H9 (cell line): ENCODE results near the gene MIPOL1. TPM values are rescaled to one million over a fixed set of nuclear protein-coding genes. Genes with fewer than 3 reads are reported as not detected.

Experiments used
- DNase-seq: peaks from one replicate; pipeline ENCODE4 v3.0.0-alpha.2; 2017
- H2AFZ ChIP-seq: one replicate; pipeline ENCODE4 v1.6.1; 2013; ENCODE audit warnings: mild to moderate bottlenecking, low read length, control low read depth, moderate library complexity
- H2AK5ac ChIP-seq: 2 replicates; pipeline ENCODE4 v1.6.1; 2013; ENCODE audit warnings: low read length, control low read depth, mixed read lengths; ENCODE audit not compliant: insufficient read length
- H2BK120ac ChIP-seq: one replicate; pipeline ENCODE4 v1.6.1; 2013; ENCODE audit warnings: low read depth, mild to moderate bottlenecking, low read length, control low read depth, inconsistent platforms; ENCODE audit not compliant: poor library complexity, severe bottlenecking
- H2BK12ac ChIP-seq: 2 replicates; pipeline ENCODE4 v1.6.1; 2013; ENCODE audit warnings: low read length, control low read depth, mixed read lengths, low read depth; ENCODE audit not compliant: insufficient read length
- H2BK15ac ChIP-seq: 2 replicates; pipeline ENCODE4 v1.6.1; 2013; ENCODE audit warnings: low read depth, low read length, control low read depth
- H2BK20ac ChIP-seq: one replicate; pipeline ENCODE4 v1.6.1; 2013; ENCODE audit warnings: low read depth, mild to moderate bottlenecking, low read length, control low read depth, inconsistent platforms; ENCODE audit not compliant: poor library complexity, severe bottlenecking
- H2BK5ac ChIP-seq: 2 replicates; pipeline ENCODE4 v1.6.1; 2013; ENCODE audit warnings: low read length, control low read depth, mixed read lengths; ENCODE audit not compliant: insufficient read length
- H3K14ac ChIP-seq: 2 replicates; pipeline ENCODE4 v1.6.1; 2013; ENCODE audit warnings: low read length, control low read depth; ENCODE audit not compliant: insufficient read depth
- H3K18ac ChIP-seq: 2 replicates; pipeline ENCODE4 v1.6.1; 2013; ENCODE audit warnings: low read depth, mild to moderate bottlenecking, mixed read lengths, low read length, control low read depth; ENCODE audit not compliant: insufficient read length
- H3K23ac ChIP-seq: 2 replicates; pipeline ENCODE4 v1.6.1; 2013; ENCODE audit warnings: low read length, control low read depth, mixed read lengths, low read depth; ENCODE audit not compliant: insufficient read length
- H3K23me2 ChIP-seq: 2 replicates; pipeline ENCODE4 v1.6.1; 2013; ENCODE audit warnings: low read depth, mild to moderate bottlenecking, mixed read lengths, low read length, control low read depth; ENCODE audit not compliant: insufficient read length, poor library complexity, severe bottlenecking
- H3K27ac ChIP-seq: 2 replicates; pipeline ENCODE4 v1.5.1; 2013; ENCODE audit warnings: low read length, control low read depth, mixed read lengths, low read depth; ENCODE audit not compliant: insufficient read length
- H3K27me3 ChIP-seq: 2 replicates; pipeline ENCODE4 v1.6.1; 2013; ENCODE audit warnings: low read length, control low read depth, inconsistent platforms; ENCODE audit not compliant: insufficient read depth
- H3K4ac ChIP-seq: 2 replicates; pipeline ENCODE4 v1.6.1; 2013; ENCODE audit warnings: low read depth, mild to moderate bottlenecking, control low read depth, inconsistent platforms, low read length, moderate library complexity
- H3K4me1 ChIP-seq: 2 replicates; pipeline ENCODE4 v1.6.1; 2013; ENCODE audit warnings: low read length, control low read depth, inconsistent platforms; ENCODE audit not compliant: insufficient read depth
- H3K4me2 ChIP-seq: 2 replicates; pipeline ENCODE4 v1.6.1; 2013; ENCODE audit warnings: low read length, control low read depth, mixed read lengths; ENCODE audit not compliant: insufficient read length, insufficient read depth
- H3K56ac ChIP-seq: 2 replicates; pipeline ENCODE4 v1.6.1; 2013; ENCODE audit warnings: low read depth, mild to moderate bottlenecking, mixed read lengths, low read length, control low read depth; ENCODE audit not compliant: insufficient read length
- H3K79me1 ChIP-seq: 2 replicates; pipeline ENCODE4 v1.6.1; 2013; ENCODE audit warnings: low read depth, mild to moderate bottlenecking, moderate library complexity, low read length, control low read depth, inconsistent platforms; ENCODE audit not compliant: insufficient read depth, poor library complexity, severe bottlenecking
- H3K79me2 ChIP-seq: 2 replicates; pipeline ENCODE4 v1.6.1; 2013; ENCODE audit warnings: low read length, control low read depth, inconsistent platforms; ENCODE audit not compliant: insufficient read depth
- H3K9ac ChIP-seq: 2 replicates; pipeline ENCODE4 v1.6.1; 2013; ENCODE audit warnings: low read length, control low read depth, mixed read lengths; ENCODE audit not compliant: insufficient read length; ENCODE audit errors: extremely low read depth
- H3K9me3 ChIP-seq: one replicate; pipeline ENCODE4 v1.6.1; 2013; ENCODE audit warnings: low read depth, low read length, inconsistent platforms; ENCODE audit not compliant: control insufficient read depth
- H3T11ph ChIP-seq: one replicate; pipeline ENCODE4 v1.6.1; 2013; ENCODE audit warnings: mild to moderate bottlenecking, low read length, control low read depth, inconsistent platforms
- H4K20me1 ChIP-seq: one replicate; pipeline ENCODE4 v1.6.1; 2013; ENCODE audit not compliant: control insufficient read depth, insufficient read length, insufficient read depth
- H4K5ac ChIP-seq: 2 replicates; pipeline ENCODE4 v1.6.1; 2013; ENCODE audit warnings: low read depth, mild to moderate bottlenecking, mixed read lengths, low read length, control low read depth; ENCODE audit not compliant: insufficient read length
- H4K8ac ChIP-seq: replicated peaks from 2 replicates; pipeline ENCODE4 v1.6.1; 2013; ENCODE audit warnings: low read length, control low read depth, mixed read lengths, low read depth; ENCODE audit not compliant: insufficient read length
- H4K91ac ChIP-seq: 2 replicates; pipeline ENCODE4 v1.6.1; 2013; ENCODE audit warnings: low read depth, mild to moderate bottlenecking, moderate library complexity, mixed read lengths, low read length, control low read depth; ENCODE audit not compliant: insufficient read length
- H3K27ac Mint-ChIP-seq, 3 experiments: 2 replicates in 2 of 3; 3 replicates in 1 of 3; pipeline ENCODE4 v1.8.0; 2020 to 2021; ENCODE audit warnings: mixed read lengths in 3 of 3, mild to moderate bottlenecking in 1 of 3, moderate library complexity in 1 of 3
- H3K27me3 Mint-ChIP-seq: 2 replicates; pipeline ENCODE4 v1.8.0; 2021; ENCODE audit warnings: low read depth, mild to moderate bottlenecking, moderate library complexity, mixed read lengths
- H3K36me3 Mint-ChIP-seq, 3 experiments: 2 replicates in 2 of 3; 3 replicates in 1 of 3; pipeline ENCODE4 v1.8.0; 2020 to 2021; ENCODE audit warnings: low read depth in 3 of 3, mixed read lengths in 3 of 3; ENCODE audit not compliant: insufficient read depth in 1 of 3
- H3K4me1 Mint-ChIP-seq, 2 experiments: 2 replicates each; pipeline ENCODE4 v1.8.0; 2020; ENCODE audit warnings: mixed read lengths in 2 of 2
- H3K4me3 Mint-ChIP-seq, 2 experiments: 2 replicates in 1 of 2; 3 replicates in 1 of 2; pipeline ENCODE4 v1.8.0; 2020 to 2021; ENCODE audit warnings: mild to moderate bottlenecking in 2 of 2, mixed read lengths in 2 of 2, moderate library complexity in 1 of 2
- H3K9me3 Mint-ChIP-seq, 2 experiments: 2 replicates in 1 of 2; 3 replicates in 1 of 2; pipeline ENCODE4 v1.8.0; 2020; ENCODE audit warnings: mild to moderate bottlenecking in 2 of 2, mixed read lengths in 2 of 2, moderate library complexity in 1 of 2
- WGBS: extraction: QIAGEN DNeasy Blood & Tissue Kit; methylation state at CpG from one replicate; pipeline ENCODE4 v1.1.7; 2013; ENCODE audit warnings: missing lambda C conversion rate, low lambda C conversion rate, mixed read lengths; ENCODE audit not compliant: insufficient read length; ENCODE audit errors: extremely low coverage; 5-methylcytosine and 5-hydroxymethylcytosine counted together
- total RNA-seq: library from RNA; stranded (reverse); gene quantifications from 2 replicates; pipeline ENCODE4 v1.2.1, GENCODE V29; 2021
- TF ChIP-seq, protein P1 (sequence below): fragments of 200-600 bp; sonication (generic); conservative IDR thresholded peaks from 3 replicates; pipeline ENCODE4 v1.8.0; 2021; ENCODE audit warnings: antibody characterized with exemption, mild to moderate bottlenecking

Gene MIPOL1
- total RNA-seq, 1 experiment from 2014 or later, result 15.6 TPM

DNA sequence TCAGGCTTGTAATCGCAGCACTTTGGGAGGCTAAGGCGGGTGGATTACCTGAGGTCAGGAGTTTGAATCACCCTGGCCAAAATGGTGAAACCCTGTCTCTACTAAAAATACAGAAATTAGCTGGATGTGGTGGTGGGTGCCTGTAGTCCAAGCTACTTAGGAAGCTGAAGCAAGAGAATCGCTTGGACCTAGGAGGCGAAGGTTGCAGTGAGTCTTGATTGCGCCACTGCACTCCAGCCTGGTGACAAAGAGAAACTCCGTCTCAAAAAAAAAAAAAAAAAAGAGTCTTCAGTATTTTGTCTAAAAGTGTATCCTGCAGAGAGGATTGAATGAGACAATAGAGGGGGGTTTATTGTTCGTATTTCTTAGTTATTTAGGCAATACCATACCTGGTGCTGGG lies 372.0 kb downstream of the MIPOL1 start:
- Histone ChIP-seq H4K5ac (no peak overlapping the region), H2BK20ac (no peak overlapping the region), H3K27me3 (no peaks in the 10 kb centered on the region), H3K23me2 (no peaks in the 10 kb centered on the region), H3K9ac (no peak overlapping the region), H2AFZ (no peak overlapping the region), H2BK15ac (no peak overlapping the region), H2AK5ac (no peak overlapping the region), H3T11ph (no peak overlapping the region), H3K79me1 (no peaks in the 10 kb centered on the region), H3K9me3 (no peaks in the 10 kb centered on the region), H3K14ac (no peak overlapping the region), H3K4me2 (no peak overlapping the region), H2BK12ac (no peak overlapping the region), H2BK5ac (no peak overlapping the region), H3K4ac (no peak overlapping the region), H2BK120ac (no peak overlapping the region), H4K91ac (no peak overlapping the region), H3K18ac (no peak overlapping the region), H4K20me1 (no peaks in the 10 kb centered on the region), H3K23ac (no peak overlapping the region), H3K27ac (no peak overlapping the region), H4K8ac (no peak overlapping the region), H3K56ac (no peak overlapping the region), H3K4me1 (no peaks in the 10 kb centered on the region), H3K79me2 (no peaks in the 10 kb centered on the region)
- H3K9me3 Mint-ChIP-seq, result no peaks in the 10 kb centered on the region
- H3K27ac Mint-ChIP-seq, result no peak overlapping the region
- H3K4me3 Mint-ChIP-seq, result no peak overlapping the region
- no peaks in the 10 kb centered on the region for H3K36me3 Mint-ChIP-seq
- no peak for DNase-seq
- TF ChIP-seq, protein P1, sequence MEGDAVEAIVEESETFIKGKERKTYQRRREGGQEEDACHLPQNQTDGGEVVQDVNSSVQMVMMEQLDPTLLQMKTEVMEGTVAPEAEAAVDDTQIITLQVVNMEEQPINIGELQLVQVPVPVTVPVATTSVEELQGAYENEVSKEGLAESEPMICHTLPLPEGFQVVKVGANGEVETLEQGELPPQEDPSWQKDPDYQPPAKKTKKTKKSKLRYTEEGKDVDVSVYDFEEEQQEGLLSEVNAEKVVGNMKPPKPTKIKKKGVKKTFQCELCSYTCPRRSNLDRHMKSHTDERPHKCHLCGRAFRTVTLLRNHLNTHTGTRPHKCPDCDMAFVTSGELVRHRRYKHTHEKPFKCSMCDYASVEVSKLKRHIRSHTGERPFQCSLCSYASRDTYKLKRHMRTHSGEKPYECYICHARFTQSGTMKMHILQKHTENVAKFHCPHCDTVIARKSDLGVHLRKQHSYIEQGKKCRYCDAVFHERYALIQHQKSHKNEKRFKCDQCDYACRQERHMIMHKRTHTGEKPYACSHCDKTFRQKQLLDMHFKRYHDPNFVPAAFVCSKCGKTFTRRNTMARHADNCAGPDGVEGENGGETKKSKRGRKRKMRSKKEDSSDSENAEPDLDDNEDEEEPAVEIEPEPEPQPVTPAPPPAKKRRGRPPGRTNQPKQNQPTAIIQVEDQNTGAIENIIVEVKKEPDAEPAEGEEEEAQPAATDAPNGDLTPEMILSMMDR, result no peak
- H3K4me1 Mint-ChIP-seq, result peaks cover 14 to 17% of the 10 kb centered on the region in 2 experiments
- WGBS, result no CpG with 5 or more reads among the region's 7 CpGs
- H3K27me3 Mint-ChIP-seq, result peaks cover 9% of the 10 kb centered on the region
